ENCODE data around the gene KIAA1755.
A peak's percentile ranks its signal among the peaks of the same experiment; 100 is the strongest.

KIAA1755 gene

DNA sequence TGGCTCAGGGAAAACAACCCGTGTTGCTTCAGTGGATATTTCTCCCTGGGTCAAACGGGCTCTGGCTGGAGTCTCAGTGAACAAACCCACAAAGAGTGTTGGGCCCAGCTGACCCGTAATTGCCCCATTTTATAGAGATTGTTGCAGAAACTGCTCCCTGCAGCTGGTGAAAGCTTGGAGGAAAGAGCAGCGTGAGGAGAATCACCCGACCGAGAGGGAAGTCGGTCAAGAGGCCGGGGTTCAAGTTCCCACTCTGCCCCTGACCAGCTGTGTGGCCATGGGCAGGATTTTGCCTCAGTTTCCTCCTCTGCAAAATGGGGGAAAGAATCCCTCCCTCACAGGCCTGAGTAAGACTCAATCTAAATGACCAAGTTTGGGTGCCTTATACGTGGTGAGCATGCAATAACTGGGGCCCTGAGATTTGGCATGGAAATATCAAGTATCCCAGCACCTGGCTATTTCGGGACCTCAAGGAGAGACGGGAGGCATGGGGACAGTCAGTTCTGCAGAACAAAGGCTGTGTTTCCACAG lies 93.8 kb downstream of the KIAA1755 start:
- DNase-seq (ENCODE audit: low read depth): no peak

GRCh38 chr20:38165966-38166702 lies 94.4 kb downstream of the KIAA1755 start:
- DNase-seq (ENCODE audit: low read depth): no peak

DNA sequence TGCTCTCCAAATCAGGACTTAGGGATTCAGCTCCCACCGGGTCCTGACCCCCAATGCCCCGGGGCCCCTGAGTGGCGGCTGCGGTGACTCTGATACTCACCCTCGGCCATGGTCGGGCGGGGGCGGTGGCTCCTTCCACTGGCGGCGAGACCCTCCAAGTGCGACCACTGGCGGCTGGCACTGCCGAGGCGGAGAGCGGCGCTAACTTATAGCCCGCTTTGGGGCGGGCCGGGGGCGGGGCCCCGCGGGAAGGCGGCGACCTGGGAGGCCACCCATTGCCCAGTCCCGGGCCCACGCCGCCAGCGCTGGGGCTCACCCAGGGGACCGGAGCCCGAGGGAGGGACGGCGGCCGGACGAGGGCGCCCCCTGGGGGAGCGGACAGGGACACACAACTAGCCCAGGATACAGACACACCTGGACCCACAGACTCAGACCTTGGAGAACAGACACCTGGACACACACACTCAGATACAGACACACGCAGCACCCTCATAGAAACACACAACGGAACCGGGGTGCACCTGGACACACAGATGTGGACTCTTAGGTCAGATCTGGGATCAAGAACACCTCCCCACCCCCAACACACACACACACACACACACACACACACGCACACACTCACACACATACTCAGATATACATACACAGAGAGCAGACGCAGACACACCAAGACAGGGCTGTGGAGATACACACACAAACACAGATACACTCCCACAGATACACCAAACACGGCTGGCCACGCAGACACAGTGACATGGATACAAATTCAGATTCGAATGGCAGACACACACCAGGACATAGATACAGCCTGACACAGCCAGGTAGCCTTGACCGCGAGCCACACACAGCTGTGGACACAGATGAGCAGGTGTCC lies 95.2 kb downstream of the KIAA1755 start, which contains the start of gene TGM2:
Gene TGM2 (minus strand): TSS at position 182 of the 877 bp plus-strand sequence. CDS start 72 bp downstream, at position 110.
- DNase-seq (ENCODE audit: low read depth): peak; percentile 25

DNA sequence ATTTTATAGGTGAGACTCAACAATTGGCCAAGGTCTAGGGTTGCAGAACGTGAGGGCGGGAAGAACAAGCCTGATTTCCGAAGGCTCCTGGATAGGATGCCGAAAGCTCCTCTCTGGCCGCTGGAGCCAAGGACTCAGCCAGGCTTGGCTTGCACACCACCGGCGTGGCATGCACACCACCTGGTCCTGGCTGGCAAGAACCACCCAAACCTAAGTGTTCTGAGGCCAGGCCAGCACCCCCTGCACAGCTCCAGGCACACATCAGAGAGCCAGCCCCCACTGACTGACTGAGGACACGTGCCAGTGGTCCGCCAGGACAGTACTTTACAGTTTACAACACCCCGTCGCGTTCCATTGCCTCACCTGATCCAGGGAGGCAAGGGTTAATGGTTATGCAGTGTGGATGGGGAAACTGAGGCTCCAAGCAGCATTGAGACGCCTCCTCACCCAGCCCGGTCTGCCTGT lies 95.9 kb downstream of the KIAA1755 start:
- DNase-seq (ENCODE audit: low read depth): no peak

DNA sequence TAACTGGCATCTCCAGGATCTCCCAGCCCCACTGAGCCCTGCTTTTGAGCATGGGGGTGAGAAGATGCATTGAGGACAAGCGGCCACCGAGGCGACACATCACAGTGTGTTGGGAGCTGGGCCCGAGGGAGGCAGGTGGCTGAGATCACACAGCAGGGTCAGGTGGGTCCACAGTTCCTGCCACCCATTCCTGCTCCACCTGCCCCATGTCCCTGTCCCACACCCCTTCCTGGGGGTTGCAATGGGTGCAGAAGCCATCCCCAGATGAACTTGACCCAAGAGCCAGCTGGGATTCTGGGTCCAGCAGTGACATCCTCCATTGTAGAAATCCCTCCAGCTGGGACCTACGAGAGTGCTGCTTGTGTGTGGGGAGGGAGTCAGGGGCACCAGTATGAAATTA lies 96.5 kb downstream of the KIAA1755 start:
- no peak for DNase-seq (ENCODE audit: low read depth)

DNA sequence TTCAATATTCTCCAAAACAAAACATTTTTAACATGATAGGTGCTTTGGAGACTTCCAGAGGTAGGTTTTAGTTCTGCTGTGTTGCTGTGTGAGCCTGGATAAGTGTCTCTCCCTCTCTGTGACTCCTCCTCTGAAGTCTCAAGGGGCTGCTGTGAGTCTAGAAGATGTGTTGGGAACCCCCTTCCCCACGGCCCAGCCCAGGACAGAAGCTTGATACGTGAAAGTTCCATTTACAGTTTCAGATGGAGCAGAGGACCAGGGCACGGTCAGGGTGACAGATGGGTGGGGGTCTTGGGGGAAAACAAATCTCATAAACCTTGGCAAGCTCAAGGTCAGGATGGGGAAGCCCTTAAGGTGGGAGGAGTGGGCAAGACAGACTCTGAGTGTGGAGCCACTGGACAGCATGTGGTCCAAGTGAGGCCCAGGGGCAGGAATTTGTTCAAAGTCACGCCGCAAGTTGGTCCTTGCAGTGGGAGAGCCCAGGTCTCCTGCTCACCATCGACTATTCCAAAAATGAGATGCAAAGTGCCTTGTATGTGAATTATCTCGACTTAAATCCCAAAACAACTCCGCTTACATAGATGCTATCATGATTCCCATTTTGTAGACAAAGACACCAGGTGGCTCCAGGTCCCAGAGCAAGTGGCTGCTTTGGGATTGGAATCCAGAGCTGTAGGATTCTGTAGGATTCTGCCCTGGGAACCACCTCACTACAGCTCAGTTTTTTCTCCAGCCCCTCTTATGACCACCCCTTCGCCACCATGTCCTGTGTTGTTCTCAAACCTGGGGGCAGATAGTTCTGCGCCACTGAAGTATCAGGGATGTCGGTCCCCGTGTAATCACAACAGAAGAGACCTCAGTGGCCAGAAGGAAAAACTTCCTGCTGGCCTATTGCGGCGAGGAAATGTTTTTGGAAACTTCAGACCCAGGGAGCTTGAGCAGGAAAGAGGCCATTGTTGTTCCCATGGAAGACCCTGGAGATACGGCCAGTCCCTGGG lies 97.4 kb downstream of the KIAA1755 start:
- DNase-seq (ENCODE audit: low read depth): no peak

- DNase-seq (ENCODE audit: low read depth): no peak
Observed at GRCh38 chr20:38162149-38162548, 98.4 kb downstream of the KIAA1755 start.

GRCh38 chr20:38161412-38161774 lies 99.1 kb downstream of the KIAA1755 start:
- DNase-seq (ENCODE audit: low read depth): no peak
